Astrocyte of the cerebellum (primary cell): ENCODE results near the gene NME2.

Experiments
- DNase-seq: peaks from one replicate; pipeline ENCODE4 v3.0.0-alpha.2; 2011; ENCODE audit warnings: low read depth
- H3K4me3 ChIP-seq: 2 replicates; pipeline ENCODE4 v1.5.1; 2011; ENCODE audit warnings: mild to moderate bottlenecking, low read depth, low read length, moderate library complexity
- CTCF ChIP-seq: IDR thresholded peaks from 2 replicates; pipeline ENCODE4 v1.5.1; 2012; ENCODE audit warnings: low read length, low read depth, moderate library complexity, mild to moderate bottlenecking; ENCODE audit errors: missing control alignments
- in situ Hi-C: cut with HindIII; loops from 2 replicates; pipeline ENCODE4 v1.10.0; 2017; ENCODE audit warnings: low sequenced_read_pairs

Gene NME2

GRCh38 chr17:51221322-51221721, 55.1 kb downstream of the NME2 start:
- TF ChIP-seq CTCF: no peak
- no peak for DNase-seq
- in situ Hi-C loops: no loop called here
- no peak overlapping the region for H3K4me3 ChIP-seq
